Neural cell (in vitro differentiated cells): ENCODE results near the gene ZNF638.

Experiments used
- CTCF ChIP-seq: fragments of 450-650 bp; IDR thresholded peaks from 2 replicates; pipeline ENCODE4 v1.5.1; 2014; ENCODE audit warnings: antibody characterized with exemption, mild to moderate bottlenecking, moderate library complexity; ENCODE audit not compliant: poor library complexity, severe bottlenecking
- EZH2 ChIP-seq: fragments of 200-600, 300-800 bp; shearing (Covaris generic), sonication (generic); IDR thresholded peaks from 2 replicates; pipeline ENCODE4 v1.6.1; 2014; ENCODE audit warnings: antibody characterized with exemption, low read length, borderline replicate concordance, mild to moderate bottlenecking; ENCODE audit not compliant: insufficient read depth, poor library complexity, severe bottlenecking
- SMC3 ChIP-seq: fragments of 450-650 bp; conservative IDR thresholded peaks from 2 replicates; pipeline ENCODE4 v1.6.1; 2014; ENCODE audit warnings: antibody characterized with exemption, mild to moderate bottlenecking, moderate library complexity; ENCODE audit not compliant: poor library complexity
- TAF1 ChIP-seq: IDR thresholded peaks from 2 replicates; pipeline ENCODE4 v1.6.1; 2012; ENCODE audit warnings: low read depth

GRCh38 chr2:71313016-71313766, 18.4 kb upstream of the ZNF638 start:
- TF ChIP-seq CTCF (no peak), EZH2 (no peak), SMC3 (no peak), TAF1 (no peak)
